ENCODE measurements around the gene IL21.
"Not testable (repeated sequence)": the region's sequence is repeated elsewhere in the genome, so short reads cannot be mapped to it uniquely, and the experiment has no call there.

IL21 gene

DNA sequence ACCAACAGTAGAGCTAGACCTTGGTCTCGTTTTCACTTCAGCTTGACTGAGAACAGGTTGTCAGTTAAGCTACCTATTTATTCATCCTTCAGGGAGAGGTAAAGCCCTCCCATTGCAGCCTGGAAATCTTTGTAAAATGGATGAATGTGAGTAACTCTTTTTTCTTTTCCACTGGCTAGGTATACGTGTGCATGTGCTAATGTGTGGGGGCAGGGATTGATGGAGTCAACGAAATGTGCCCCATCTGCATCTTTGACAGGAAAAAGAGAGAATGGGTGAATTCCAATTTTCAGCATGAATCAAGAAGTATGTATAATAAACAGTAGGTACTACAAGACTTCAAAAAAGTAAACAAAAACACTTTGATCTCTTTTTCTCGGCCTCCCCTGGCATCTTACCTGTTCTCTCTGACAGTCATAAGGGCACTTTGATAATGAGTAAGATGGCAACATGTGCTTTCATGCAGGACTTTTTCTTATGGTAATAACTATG lies at the start of gene IL21:
Gene IL21 (minus strand): TSS at position 51 of the 492 bp plus-strand sequence. CDS start 55 bp downstream, outside the sequence.
- DNase-seq (ENCODE audit: low spot score), result no peak

DNA sequence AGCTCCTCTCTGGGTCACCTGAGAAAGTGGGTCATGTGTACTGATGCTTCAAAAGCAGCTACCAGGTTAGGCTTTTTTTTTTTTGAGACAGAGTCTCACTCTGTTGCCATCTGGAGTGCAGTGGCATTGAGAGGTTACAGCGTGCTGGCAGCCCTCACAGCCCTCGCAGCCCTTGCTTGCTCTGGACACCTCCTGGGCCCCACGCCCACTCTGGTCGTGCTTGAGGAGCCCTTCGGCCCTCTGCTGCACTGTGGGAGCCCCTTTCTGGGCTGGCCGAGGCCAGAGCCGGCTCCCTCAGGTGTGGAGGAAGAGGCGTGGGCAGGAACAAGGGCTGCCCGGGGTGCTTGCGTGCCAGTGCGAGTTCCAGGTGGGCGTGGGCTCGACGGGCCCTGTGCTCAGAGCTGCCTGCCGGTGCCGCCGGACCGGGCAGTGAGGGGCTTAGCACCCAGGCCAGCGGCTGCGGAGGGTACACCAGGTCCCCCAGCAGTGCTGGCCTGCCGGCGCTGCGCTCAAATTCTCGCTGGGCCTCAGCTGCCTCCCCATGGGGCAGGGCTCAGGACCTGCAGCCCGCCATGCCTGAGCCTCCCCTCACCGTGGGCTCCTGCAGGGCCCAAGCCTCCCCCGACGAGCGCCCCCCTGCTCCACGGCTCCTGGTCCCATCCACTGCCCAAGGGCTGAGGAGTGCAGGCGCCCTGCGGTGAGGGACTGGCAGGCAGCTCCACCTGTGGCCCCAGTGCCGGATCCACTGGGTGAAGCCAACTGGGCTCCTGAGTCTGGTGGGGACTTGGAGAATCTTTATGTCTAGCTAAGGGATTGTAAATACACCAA lies 49.3 kb upstream of the IL21 start:
- no peak for DNase-seq (ENCODE audit: low spot score)

DNA sequence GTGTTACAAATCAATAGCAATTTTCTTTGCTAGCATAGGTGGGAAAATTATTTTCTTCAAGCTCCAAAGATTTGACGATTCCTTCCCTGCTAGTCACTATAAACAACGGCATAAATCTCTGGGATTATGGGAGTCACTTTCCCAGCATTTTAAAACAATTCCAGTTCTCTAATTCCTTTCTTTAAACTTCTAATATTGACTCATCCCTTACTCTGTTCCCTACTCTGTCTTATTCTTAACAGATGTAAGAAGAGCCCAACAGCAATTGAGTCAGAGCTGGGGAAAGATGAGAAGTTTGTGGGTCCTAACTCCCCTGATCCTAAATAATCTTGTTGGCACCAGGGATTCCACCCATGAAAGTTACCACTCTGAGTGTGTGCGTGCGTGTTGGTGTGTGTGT lies 47.4 kb upstream of the IL21 start:
- DNase-seq (ENCODE audit: low spot score), result peak; percentile 36

DNA sequence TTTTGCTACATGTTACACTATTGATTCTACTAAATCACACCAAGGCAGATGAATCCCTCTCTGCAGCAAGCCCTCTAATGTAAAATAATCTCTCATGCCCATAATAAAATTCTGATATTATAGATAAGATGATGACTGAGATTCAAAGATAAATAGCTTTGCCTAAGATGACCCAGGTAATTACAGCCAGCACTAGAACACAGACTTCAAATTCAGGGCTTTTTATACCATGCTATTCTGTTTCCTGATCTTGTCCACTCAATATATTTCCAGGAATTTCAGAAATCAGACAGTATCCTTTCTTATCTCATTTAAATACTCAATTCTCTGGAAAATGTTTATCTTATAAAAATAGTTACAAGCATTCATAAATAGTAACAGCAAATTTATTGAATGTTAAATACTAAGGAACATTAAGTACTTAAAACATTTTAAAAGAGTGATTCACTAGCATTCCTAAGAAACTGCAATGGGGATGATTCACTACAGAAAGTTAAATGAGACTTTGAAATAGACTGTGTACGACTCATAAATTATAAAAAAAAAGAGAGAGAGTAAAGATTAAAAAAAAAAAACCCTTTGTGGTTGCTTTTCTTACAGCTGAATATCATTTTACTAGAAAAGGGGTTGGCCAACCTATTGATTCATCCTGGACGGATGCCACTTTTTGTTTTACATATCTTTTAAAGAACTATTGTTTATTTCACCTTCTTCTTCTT lies 45.8 kb upstream of the IL21 start:
- peak; percentile 67 for DNase-seq (ENCODE audit: low spot score)

DNA sequence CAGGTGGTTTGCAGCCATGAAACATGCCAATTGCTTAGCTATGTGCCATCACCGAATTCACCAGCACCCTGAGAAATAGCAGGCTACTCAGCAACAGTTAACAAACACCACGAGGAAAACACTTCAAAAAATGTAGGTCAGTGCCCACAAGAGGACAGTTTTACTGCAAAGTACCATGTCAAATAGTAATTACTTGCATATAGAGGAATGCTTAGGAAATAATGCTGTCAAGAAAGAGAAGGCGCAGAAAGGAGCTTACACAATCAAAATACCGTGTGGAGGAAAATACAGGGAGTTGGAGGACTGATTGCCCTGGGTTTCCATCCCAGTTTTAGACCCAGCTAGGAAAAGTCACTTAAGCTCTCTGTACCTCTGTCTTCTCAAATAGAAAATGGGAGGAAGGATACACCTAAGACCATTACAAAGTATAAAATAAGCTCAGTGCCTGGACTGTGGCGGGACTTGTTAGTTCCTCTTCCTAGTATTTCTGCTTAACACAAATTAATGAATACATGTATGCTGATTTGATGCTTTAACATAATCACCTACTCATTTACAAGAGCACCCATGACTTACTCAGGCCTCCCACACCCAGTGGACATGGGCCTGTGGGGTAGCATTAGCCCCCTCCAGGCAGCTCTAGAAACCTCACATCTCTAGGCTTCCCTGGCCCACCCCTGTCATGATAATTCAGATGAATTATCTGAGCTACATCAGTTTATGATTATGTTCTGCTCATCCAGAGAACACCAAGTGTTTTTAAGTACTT lies 44.5 kb upstream of the IL21 start:
- no peak for DNase-seq (ENCODE audit: low spot score)

DNA sequence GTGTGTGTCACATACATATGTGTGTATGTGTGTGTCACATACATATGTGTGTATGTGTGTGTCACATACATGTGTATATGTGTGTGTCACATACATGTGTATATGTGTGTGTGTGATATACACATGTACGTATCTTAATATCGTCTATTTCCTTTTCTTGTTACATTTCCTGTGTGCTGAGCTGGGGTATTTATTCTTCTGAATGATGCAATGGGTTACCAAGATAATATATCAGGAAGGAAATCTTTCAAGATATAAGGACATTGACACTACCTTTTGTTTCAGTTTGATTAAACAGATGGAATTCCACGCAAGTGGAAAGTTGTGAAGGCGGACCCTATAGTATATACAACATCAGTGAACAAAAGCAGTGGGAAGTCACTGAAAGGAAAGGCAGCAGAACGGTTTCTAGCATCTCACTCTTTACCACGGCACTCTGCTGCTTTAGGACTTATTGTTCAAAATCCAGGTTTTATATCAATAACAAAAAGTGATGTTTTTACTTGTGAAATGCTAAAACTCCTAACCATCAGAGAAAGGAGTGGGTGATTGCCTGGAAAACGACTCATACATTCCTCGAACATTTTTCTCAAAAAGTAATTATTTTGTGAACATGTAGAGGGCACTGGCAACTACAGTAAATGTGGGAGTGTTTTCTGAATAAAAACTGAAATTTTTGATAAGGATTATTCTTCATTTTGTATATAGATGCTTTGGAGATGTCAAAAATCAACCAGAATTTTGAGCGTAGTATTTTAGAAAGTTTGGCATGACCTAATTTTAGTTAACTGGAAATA lies 43.1 kb upstream of the IL21 start:
- DNase-seq (ENCODE audit: low spot score), result no peak

DNA sequence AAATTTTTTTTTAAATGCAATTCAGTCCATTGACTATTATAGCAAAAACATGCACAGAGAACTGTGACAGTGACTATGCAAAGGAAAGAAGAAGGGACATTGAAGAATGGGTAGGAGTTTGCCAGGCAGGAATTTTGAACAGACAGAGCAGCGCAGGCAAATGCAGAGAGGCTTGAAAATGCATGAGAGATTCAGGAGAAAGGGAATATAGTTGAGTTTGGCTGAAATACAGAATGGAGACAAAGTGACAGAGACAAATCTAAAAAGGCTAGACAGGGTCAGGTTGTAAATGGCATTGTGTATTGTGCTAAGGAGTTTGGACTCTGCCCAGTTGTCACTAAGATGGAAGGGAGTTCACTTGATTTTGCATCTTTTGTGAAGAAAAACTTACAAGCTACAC lies 42.4 kb upstream of the IL21 start:
- DNase-seq (ENCODE audit: low spot score), result no peak

DNA sequence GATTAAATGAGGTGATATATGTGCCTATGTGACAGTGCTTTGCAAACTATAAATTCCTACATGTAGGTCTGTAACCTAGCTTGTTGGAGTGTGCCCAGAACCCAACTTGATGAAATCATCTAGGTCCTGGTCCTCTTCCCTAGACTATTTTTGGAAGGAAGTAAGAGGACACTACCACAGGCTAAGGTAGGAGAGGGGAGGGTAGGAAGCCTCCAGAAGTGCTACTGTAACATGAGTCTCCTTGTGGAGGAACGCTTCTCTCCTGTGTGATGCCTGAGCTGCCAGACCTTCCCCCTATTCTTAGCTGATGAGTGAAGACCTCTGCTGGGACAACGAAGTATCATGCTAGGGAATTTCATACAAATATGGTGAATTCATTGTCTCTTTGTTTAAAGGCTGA lies 41.8 kb upstream of the IL21 start:
- DNase-seq (ENCODE audit: low spot score), result no peak

DNA sequence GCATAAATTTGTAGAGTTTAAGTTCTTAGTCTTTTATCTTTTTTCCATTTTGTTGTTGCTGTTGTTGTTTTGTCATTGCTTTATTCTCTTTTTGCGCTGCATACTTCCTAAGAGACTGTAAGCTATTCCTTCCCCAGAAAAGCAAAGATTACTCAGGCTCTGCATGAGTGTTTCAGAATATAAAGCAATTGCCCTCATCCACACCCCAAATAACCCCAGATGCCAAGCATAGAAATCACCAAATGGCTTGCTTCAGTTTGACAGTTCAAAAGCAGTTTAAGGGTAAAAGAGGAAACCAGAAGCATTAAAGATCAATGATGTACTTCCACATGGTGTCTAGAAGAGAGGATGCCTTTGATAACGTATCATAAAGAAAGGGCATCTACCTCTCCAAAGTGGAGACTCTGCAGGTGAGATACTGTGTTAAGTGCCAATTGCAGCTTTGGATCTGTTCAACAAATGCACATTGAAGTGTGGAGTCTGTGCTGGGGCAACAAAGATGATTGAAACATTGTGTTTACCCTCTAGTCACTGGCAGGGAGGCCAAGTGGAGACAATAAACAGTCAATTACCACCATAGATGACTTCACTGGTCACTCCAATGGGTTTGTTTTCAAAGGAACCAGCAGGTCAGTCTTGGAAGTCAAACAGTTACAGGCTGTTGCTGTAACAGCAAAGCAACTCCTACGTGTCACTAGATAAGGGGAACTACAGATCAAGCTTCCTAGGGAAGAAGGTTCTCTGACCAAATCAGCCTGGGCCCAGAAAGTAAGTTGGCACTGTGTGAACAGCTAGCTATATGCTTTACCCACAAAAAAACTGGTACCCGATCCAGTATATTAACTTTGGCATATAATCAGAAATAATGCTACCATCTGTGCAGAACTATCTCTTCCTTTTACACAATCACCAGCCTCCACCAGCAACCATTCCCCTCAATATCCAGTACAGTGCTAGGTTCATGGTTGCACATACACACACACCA lies 40.6 kb upstream of the IL21 start:
- DNase-seq (ENCODE audit: low spot score), result no peak

DNA sequence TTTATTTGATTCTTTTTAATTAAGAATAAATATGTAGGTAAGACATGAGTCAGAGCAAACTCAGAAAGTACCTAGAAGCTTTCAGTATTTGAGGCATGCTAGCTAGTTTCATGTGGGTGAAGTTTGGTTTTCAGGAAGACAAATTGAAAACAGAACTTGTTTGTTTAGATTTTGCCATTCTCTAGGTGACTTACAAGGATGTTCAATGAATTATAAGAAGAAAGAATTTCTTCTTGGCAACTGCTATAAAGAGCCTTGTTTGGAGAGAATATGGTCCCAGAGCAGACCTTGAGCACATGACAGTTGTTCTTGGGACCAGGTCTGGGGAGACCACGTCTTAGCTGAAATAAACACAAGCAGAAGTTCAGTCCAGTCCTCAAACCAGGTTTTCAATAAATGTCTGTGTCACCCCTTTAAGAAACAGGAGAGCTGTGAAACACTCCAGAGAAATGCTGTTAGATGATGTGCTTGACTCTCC lies 38.0 kb upstream of the IL21 start:
- no peak for DNase-seq (ENCODE audit: low spot score)

DNA sequence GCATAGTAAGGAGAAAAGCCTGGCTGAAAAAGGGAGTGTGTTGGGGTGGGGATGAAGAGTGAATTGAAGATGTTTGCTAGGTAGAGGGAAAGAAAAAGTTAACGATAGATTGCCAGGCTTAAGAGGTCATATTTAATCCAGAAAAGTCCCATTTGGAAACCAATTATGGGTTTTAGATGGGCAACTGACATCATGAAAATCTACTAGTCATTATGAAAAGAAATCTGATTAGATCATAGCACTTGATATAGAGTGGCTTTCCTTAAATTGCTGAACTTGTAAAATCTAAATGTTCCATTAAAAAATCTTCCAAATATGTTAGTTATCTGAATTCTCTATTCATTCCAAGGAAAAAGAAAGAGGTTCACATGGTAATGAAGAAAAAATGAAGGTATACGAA lies 37.5 kb upstream of the IL21 start:
- DNase-seq (ENCODE audit: low spot score), result no peak

DNA sequence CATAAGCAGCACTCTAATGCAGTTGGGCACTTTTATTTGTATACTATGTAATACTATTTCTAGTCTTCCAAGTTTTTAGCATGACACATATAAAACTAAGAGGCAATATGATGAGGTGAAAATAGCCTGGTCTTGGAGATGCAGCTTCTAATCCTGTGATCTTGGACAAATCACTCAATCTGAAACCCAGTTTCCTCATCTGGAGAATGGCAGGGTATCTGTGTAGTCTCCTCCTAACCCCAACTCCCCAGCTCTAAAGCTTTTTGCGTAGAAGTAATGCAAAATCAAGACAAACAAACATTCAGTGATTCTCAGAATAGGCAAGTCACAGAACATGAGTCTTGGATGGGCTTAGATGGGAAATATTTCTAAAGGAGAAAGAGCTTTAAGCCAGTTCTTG lies 36.7 kb upstream of the IL21 start:
- DNase-seq (ENCODE audit: low spot score), result no peak

DNA sequence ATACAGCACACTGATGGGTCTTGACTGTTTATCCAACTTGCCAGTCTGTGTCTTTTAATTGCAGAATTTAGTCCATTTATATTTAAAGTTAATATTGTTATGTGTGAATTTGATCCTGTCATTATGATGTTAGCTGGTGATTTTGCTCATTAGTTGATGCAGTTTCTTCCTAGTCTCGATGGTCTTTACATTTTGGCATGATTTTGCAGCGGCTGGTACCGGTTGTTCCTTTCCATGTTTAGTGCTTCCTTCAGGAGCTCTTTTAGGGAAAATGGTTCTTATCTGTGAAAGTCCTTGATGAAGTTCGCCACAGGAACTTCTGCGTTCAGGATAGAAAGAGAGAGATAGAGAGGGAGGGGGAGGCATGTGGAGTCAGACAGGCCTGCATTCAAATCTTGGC lies 35.7 kb upstream of the IL21 start:
- not testable (repeated sequence) for DNase-seq (ENCODE audit: low spot score)

DNA sequence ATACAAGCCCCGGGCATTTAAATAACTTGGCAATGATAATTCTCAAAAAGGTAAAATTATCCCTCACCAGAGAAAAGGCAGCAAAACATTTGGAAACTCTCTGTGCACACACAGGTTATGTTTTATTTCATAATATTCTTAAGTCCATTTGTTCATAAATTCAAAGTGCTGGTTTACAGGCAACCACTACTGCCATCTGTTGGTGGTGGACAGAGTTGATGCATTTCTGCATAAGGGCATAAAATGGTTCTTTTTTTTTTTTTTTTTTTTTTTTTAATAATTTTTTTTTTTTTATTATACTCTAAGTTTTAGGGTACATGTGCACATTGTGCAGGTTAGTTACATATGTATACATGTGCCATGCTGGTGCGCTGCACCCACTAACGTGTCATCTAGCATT lies 31.5 kb upstream of the IL21 start:
- DNase-seq (ENCODE audit: low spot score), result peak; percentile 12

DNA sequence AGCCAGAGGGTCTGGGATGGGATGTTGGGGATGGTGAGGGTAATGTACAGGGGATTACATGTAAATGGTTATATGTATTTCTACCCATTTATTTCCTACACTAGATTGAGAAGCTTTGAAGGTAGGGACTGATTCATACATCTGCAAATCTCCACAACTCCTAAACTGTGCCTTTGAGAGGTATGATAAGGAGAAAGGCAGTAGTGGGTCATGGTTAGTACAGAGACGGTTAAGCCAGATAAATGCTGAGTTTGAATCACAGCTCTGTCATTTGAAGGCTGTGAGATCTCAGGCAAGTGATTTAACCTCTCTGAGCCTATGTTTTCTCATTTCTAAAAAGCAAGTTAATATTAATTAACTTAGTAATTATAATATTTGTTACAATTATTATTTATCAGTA lies 29.3 kb upstream of the IL21 start:
- DNase-seq (ENCODE audit: low spot score), result no peak

DNA sequence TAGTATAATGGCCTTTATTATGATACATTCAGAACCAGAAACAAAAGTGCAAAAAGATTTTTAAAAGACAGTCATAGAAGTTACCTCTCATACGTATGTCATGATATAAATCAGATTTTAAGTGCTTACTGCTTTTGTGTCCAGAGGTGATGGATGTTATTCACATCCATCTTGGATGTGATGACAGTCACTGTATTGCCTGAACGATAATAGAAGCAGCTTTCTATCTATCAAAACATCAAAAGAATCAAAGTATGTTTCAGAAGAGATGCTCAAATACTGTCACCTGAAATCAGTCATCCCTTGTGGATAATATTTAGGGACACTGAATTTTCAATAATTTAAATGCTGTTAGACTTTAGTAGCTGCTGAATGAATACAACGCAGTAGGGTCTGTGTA lies 26.8 kb upstream of the IL21 start:
- no peak for DNase-seq (ENCODE audit: low spot score)

DNA sequence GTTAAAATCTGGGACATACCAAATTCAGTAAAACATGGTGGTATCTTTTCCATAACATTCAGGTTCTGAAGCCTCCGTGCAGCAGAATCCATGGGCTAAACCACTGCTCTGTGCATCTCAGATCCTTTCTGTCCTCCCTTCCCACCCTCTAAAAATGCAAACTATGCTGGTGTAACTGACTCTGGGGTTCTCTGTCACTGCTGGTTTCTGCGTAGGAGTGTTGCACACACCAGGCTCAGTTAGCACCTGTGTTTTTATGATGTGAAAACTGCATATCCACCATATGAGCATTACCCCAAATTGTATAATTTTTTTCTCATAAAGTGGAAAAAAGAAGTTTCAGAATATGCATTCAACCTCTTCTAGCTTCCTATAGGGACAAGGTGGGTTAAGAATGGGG lies 22.4 kb upstream of the IL21 start:
- no peak for DNase-seq (ENCODE audit: low spot score)

DNA sequence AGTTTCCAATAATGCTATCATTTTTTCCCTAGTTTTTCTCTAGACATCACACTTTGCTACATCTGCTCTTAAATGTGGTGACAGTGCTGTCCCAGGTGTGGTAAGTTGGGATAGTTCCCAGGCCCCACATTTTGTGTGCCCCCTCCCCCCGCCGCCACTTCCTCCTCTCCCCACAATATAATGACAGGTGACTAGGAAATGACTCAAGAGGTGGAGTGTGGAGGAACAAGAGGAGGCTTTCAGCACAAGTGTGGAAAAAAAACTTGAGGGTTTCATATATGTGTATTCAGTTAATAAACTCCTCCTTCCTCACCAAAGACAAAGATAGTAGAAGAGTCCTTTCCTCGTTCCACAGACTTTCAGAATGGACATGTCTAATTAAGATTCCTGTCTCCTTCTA lies 18.3 kb upstream of the IL21 start:
- DNase-seq (ENCODE audit: low spot score), result no peak

DNA sequence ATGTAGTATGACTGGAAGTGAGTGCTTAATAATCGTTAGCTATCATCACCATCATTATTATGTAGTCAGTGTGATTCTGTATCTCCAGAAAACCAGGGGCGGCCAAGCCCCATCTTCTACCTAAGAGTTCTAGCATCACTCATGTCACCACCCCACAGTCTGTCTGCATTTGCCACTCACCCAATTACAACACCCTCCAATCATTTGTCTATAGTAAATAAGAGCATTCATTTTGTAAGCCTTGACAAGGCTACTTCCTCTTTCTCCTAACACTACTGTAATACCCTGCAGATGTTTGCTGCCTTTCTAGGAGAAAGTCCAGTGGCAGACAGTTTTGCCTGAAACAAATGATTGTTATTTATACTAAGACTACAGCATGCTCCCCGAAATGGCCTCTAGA lies 15.8 kb upstream of the IL21 start:
- DNase-seq (ENCODE audit: low spot score), result no peak

DNA sequence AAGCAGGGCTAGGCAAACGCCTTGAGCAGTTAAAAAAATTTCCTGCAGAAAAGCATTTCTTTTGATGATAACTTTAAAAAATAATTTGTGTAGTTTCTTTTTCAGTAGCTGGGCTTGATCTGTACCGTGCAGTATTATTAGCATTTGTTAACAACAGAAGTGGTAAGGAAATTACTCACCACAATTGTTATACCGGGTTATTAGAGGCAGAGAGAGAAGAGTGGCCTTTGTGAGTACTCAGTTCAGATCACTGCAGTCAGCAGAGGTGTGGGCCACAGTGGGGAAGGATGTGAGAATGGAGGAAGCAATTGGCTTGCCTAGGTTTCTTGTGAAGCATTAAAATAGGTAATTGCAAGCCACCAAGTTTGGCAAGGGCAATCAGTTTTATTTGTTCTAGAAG lies 14.3 kb upstream of the IL21 start:
- no peak for DNase-seq (ENCODE audit: low spot score)

DNA sequence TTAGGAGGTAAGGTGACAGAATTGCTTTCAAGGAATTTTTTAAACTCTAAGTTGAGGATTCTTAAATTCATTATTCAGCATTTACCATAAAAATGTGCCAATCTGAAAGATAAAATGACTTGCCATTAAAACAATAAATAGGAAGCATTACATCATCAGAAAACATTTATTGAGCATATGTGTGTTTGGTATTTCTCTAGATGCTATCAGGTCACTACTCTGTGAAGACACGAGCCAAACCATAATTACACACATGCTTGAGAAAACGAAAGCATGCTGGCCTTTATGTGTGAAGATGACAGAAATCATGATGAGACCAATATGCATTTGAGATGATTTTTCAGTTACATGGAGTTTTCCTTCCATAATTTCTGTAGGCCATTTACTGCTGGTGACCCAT lies 12.3 kb upstream of the IL21 start:
- DNase-seq (ENCODE audit: low spot score), result no peak

All from hepatic stellate cell (primary cell).